ENCODE measurements around the gene KITLG.

- TF ChIP-seq CTCF (IDR thresholded peaks at IDR 0.05; ENCODE audit: low read length) (no peak), EZH2 (optimal IDR thresholded peaks at IDR 0.05; ENCODE audit: low read depth, low read length) (no peak), EZH2phosphoT487 (IDR thresholded peaks at IDR 0.05; ENCODE audit: low read length) (no peak)
These were observed 131.8 kb downstream of the KITLG start for GRCh38 chr12:88448337-88448915.

All from MM.1S (cell line).